SK-N-SH (cell line): ENCODE measurements around the gene SPIN3. TPM values are rescaled to one million over a fixed set of nuclear protein-coding genes. Genes with fewer than 3 reads are reported as not detected.

Source experiments
- CTCF ChIA-PET: fragments of 300-600, 350-600 bp; formaldehyde crosslinking; extraction: SDS; loops from one replicate; lab custom pipeline; 2021; lab: Yijun Ruan, JAX
- POLR2A ChIA-PET: fragments of 350-600 bp; sonication (Branson Sonifier 250); formaldehyde crosslinking; extraction: SDS; loops from one replicate; lab custom pipeline; 2020; ENCODE audit warnings: antibody characterized with exemption, inconsistent platforms; lab: Yijun Ruan, JAX
- DNase-seq: peaks from one replicate; pipeline ENCODE4 v3.0.0; 2012
- H2AFZ ChIP-seq: fragments of 200-600 bp; sonication (generic); 2 replicates; pipeline ENCODE4 v1.8.1; 2016; ENCODE audit warnings: antibody characterized with exemption, mild to moderate bottlenecking, low read depth
- H3F3A ChIP-seq: fragments of 200-600 bp; sonication (generic); replicated peaks from 2 replicates; pipeline ENCODE3; 2016; ENCODE audit warnings: antibody characterized with exemption, mild to moderate bottlenecking; ENCODE audit not compliant: insufficient read depth
- H3K27ac ChIP-seq, 2 experiments: fragments of 200-500 bp in 1 of 2; fragments of 200-600 bp in 1 of 2; sonication (Bioruptor generic) in 1 of 2; sonication (generic), shearing (Covaris generic) in 1 of 2; 2 replicates each; pipeline versions ENCODE4 v1.5.1 to v1.6.1; 2014 to 2016; ENCODE audit warnings: low read depth in 2 of 2, inconsistent platforms in 1 of 2, low read length in 1 of 2, mild to moderate bottlenecking in 1 of 2, mixed read lengths in 1 of 2
- H3K27me3 ChIP-seq: fragments of 200-600 bp; sonication (generic), shearing (Covaris generic); 2 replicates; pipeline ENCODE4 v1.6.1; 2016; ENCODE audit warnings: mixed run types; ENCODE audit not compliant: insufficient read depth
- H3K36me3 ChIP-seq, 2 experiments: fragments of 200-500 bp in 1 of 2; fragments of 200-600 bp in 1 of 2; sonication (Bioruptor generic) in 1 of 2; sonication (generic) in 1 of 2; replicated peaks in 1 of 2; 2 replicates each; pipeline versions ENCODE3 to v1.5.1; 2014 to 2016; ENCODE audit warnings: low read length in 1 of 2, mild to moderate bottlenecking in 1 of 2; ENCODE audit not compliant: insufficient read depth in 2 of 2, control insufficient read depth in 1 of 2
- H3K4me1 ChIP-seq, 2 experiments: fragments of 200-500 bp in 1 of 2; fragments of 200-600 bp in 1 of 2; sonication (Bioruptor generic) in 1 of 2; sonication (generic), shearing (Covaris generic) in 1 of 2; 2 replicates each; pipeline versions ENCODE4 v1.5.1 to v1.6.1; 2014 to 2016; ENCODE audit warnings: low read depth in 1 of 2, low read length in 1 of 2, mixed run types in 1 of 2; ENCODE audit not compliant: insufficient read depth in 2 of 2, control insufficient read depth in 1 of 2
- H3K4me2 ChIP-seq: fragments of 200-600 bp; sonication (generic), shearing (Covaris generic); 2 replicates; pipeline ENCODE4 v1.6.1; 2017; ENCODE audit warnings: mixed run types
- H3K4me3 ChIP-seq, 2 experiments: fragments of 200-500 bp in 1 of 2; fragments of 200-600 bp in 1 of 2; sonication (Bioruptor generic) in 1 of 2; sonication (generic), shearing (Covaris generic) in 1 of 2; 2 replicates each; pipeline versions ENCODE4 v1.5.1 to v1.8.1; 2014 to 2016; ENCODE audit warnings: low read depth in 2 of 2, inconsistent platforms in 1 of 2, low read length in 1 of 2, mild to moderate bottlenecking in 1 of 2, mixed read lengths in 1 of 2, moderate library complexity in 1 of 2
- H3K79me2 ChIP-seq: fragments of 200-600 bp; sonication (generic); 2 replicates; pipeline ENCODE4 v1.8.1; 2017; ENCODE audit warnings: mild to moderate bottlenecking; ENCODE audit not compliant: insufficient read depth
- H3K9ac ChIP-seq: fragments of 200-600 bp; sonication (generic); 2 replicates; pipeline ENCODE4 v1.6.1; 2017; ENCODE audit warnings: mixed run types
- H3K9me2 ChIP-seq: fragments of 200-600 bp; sonication (generic); 2 replicates; pipeline ENCODE4 v1.6.1; 2017; ENCODE audit warnings: mixed run types
- H3K9me3 ChIP-seq: fragments of 200-600 bp; sonication (generic); 2 replicates; pipeline ENCODE4 v1.6.1; 2017; ENCODE audit warnings: mixed run types, mild to moderate bottlenecking, moderate library complexity
- H4K20me1 ChIP-seq: fragments of 200-600 bp; sonication (generic); 2 replicates; pipeline ENCODE4 v1.6.1; 2017; ENCODE audit warnings: mild to moderate bottlenecking, mixed run types; ENCODE audit not compliant: insufficient read depth
- ELF1 ChIP-seq: IDR thresholded peaks from 2 replicates; pipeline ENCODE4 v1.4.0; 2012
- GABPA ChIP-seq: IDR thresholded peaks from 2 replicates; pipeline ENCODE4 v1.4.0; 2012; ENCODE audit warnings: low read depth, mild to moderate bottlenecking
- GATA2 ChIP-seq: sonication (generic); formaldehyde crosslinking; IDR thresholded peaks from 2 replicates; pipeline ENCODE4 v1.5.0; 2020; ENCODE audit warnings: mild to moderate bottlenecking, missing genetic modification reagents
- MEF2A ChIP-seq: IDR thresholded peaks from 2 replicates; pipeline ENCODE4 v1.4.0; 2012; ENCODE audit warnings: low read depth, borderline replicate concordance
- MXI1 ChIP-seq: IDR thresholded peaks from 2 replicates; pipeline ENCODE4 v1.6.1; 2012; ENCODE audit warnings: mild to moderate bottlenecking, low read depth, low read length, improper control_type of control experiment
- POLR2AphosphoS5 ChIP-seq: IDR thresholded peaks from 2 replicates; pipeline ENCODE4 v1.6.1; 2012; ENCODE audit warnings: low read depth, low read length
- RCOR1 ChIP-seq: fragments of 150-350 bp; IDR thresholded peaks from 2 replicates; pipeline ENCODE4 v1.6.1; 2017; ENCODE audit warnings: antibody characterized with exemption, low read length
- RFX5 ChIP-seq: IDR thresholded peaks from 2 replicates; pipeline ENCODE4 v1.6.1; 2012; ENCODE audit warnings: mild to moderate bottlenecking, improper control_type of control experiment, low read length
- RXRA ChIP-seq: IDR thresholded peaks from 2 replicates; pipeline ENCODE4 v1.4.0; 2012; ENCODE audit warnings: low read depth, mild to moderate bottlenecking, borderline replicate concordance
- TAF1 ChIP-seq: IDR thresholded peaks from 2 replicates; pipeline ENCODE4 v1.6.1; 2012; ENCODE audit warnings: low read depth, mild to moderate bottlenecking, low read length, moderate library complexity, borderline replicate concordance
- WGBS: methylation state at CpG from one replicate; pipeline ENCODE4 v1.1.6; 2017; ENCODE audit warnings: low lambda C conversion rate; 5-methylcytosine and 5-hydroxymethylcytosine counted together
- polyA plus RNA-seq, 3 experiments: library from polyadenylated mRNA; depleted of rRNA; stranded (reverse); fragments of >200 nt; gene quantifications; 2 replicates each; pipeline ENCODE4 v1.2.3, GENCODE V29; 2012
- TF ChIP-seq, protein P1 (sequence below): fragments of 200-600 bp; sonication (generic); IDR thresholded peaks from 2 replicates; pipeline ENCODE4 v1.6.1; 2017; ENCODE audit warnings: antibody characterized with exemption, mild to moderate bottlenecking, moderate library complexity
- TF ChIP-seq, protein P2 (sequence below): IDR thresholded peaks from 2 replicates; pipeline ENCODE4; 2012
- TF ChIP-seq, protein P3 (sequence below): IDR thresholded peaks from 2 replicates; pipeline ENCODE4 v1.4.0; 2012; ENCODE audit warnings: low read depth, borderline replicate concordance
- TF ChIP-seq, protein P4 (sequence below): IDR thresholded peaks from 2 replicates; pipeline ENCODE4 v1.6.1; 2012; ENCODE audit warnings: mild to moderate bottlenecking, low read depth, low read length, moderate library complexity
- TF ChIP-seq, protein P5 (sequence below): IDR thresholded peaks from 2 replicates; pipeline ENCODE4 v1.4.0; 2012; ENCODE audit warnings: low read depth

Gene SPIN3
- polyA plus RNA-seq, 1 of the 3 experiments (the other 2 are of a cell fraction), result 10.0 TPM

DNA sequence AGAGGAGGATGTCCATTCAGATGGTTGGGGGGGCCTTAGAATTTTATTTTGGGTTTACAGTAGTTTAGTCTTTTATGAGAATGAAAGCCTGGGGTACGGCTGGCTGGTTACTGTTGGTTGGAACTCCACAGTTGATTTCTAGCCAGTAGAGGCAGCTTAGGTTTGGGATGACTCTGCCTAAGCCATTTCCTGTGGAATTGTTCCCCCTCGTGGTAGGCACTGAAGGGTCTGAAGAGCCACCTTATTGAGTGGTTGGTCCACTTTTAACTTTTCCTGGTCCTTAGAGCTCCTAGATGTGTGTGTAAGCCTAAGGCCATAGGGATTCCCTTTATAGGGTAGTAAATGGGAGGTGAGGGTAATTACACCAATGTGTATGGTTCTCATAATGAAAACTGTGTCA, 19.7 kb downstream of the SPIN3 start:
- 52% methylated on average over 2 of the region's 2 CpGs for WGBS
- Histone ChIP-seq H3K27ac (no peak overlapping the region), H3K4me1 (no peaks in the 10 kb centered on the region), H3K27me3 (peaks cover 6% of the 10 kb centered on the region; the same call in 1 of the 2 replicates), H2AFZ (no peak overlapping the region), H4K20me1 (no peaks in the 10 kb centered on the region), H3K9me2 (no peaks in the 10 kb centered on the region), H3K36me3 (peaks cover 0 to 29% of the 10 kb centered on the region in 2 experiments), H3K9ac (no peak overlapping the region), H3K79me2 (no peaks in the 10 kb centered on the region), H3F3A (no peaks in the 10 kb centered on the region), H3K4me2 (no peak overlapping the region), H3K9me3 (no peaks in the 10 kb centered on the region), H3K4me3 (no peak overlapping the region)
- POLR2A ChIA-PET, result no interaction called here
- CTCF ChIA-PET, result no interaction called here
- no peak for DNase-seq
- TF ChIP-seq RXRA, result no peak
- TF ChIP-seq, protein P1, sequence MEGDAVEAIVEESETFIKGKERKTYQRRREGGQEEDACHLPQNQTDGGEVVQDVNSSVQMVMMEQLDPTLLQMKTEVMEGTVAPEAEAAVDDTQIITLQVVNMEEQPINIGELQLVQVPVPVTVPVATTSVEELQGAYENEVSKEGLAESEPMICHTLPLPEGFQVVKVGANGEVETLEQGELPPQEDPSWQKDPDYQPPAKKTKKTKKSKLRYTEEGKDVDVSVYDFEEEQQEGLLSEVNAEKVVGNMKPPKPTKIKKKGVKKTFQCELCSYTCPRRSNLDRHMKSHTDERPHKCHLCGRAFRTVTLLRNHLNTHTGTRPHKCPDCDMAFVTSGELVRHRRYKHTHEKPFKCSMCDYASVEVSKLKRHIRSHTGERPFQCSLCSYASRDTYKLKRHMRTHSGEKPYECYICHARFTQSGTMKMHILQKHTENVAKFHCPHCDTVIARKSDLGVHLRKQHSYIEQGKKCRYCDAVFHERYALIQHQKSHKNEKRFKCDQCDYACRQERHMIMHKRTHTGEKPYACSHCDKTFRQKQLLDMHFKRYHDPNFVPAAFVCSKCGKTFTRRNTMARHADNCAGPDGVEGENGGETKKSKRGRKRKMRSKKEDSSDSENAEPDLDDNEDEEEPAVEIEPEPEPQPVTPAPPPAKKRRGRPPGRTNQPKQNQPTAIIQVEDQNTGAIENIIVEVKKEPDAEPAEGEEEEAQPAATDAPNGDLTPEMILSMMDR, result peak; percentile 24; the same call in 1 of the 2 replicates
- no peak for TF ChIP-seq RCOR1
- TF ChIP-seq, protein P2, sequence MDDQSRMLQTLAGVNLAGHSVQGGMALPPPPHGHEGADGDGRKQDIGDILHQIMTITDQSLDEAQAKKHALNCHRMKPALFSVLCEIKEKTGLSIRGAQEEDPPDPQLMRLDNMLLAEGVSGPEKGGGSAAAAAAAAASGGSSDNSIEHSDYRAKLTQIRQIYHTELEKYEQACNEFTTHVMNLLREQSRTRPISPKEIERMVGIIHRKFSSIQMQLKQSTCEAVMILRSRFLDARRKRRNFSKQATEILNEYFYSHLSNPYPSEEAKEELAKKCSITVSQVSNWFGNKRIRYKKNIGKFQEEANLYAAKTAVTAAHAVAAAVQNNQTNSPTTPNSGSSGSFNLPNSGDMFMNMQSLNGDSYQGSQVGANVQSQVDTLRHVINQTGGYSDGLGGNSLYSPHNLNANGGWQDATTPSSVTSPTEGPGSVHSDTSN, result no peak
- no peak for TF ChIP-seq POLR2AphosphoS5
- TF ChIP-seq TAF1, result no peak

DNA sequence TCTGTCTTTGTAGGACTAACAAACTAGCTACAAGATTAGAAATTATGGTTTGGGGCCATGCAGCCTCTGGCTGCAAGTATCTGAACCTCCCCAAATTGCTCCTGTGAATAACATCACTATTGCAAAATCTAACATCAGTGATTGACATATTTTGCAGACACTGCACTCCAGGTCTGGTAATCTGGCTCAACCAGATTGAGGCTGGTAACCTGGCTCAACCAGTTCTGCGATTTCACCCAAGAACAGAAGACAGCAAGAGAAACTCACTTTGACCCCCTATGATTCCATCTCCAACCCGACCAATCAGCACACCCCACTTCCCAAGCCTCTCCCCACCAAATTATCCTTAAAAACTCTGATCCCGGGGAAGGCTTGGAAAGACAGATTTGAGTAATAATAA, 20.9 kb downstream of the SPIN3 start:
- CTCF ChIA-PET, result no interaction called here
- H3K27ac ChIP-seq, result no peak overlapping the region
- WGBS, result 41% methylated on average over 3 of the region's 3 CpGs
- H3K27me3 ChIP-seq, result peaks cover 6% of the 10 kb centered on the region; the same call in 1 of the 2 replicates
- no peak overlapping the region for H3K9ac ChIP-seq
- H3K9me2 ChIP-seq, result no peaks in the 10 kb centered on the region
- H4K20me1 ChIP-seq, result no peaks in the 10 kb centered on the region
- no peak overlapping the region for H3K4me3 ChIP-seq
- H3K4me1 ChIP-seq, result no peaks in the 10 kb centered on the region
- peaks cover 2% of the 10 kb centered on the region for H3F3A ChIP-seq
- H3K36me3 ChIP-seq, result peaks cover 0 to 21% of the 10 kb centered on the region in 2 experiments
- H3K4me2 ChIP-seq, result no peak overlapping the region
- no peak overlapping the region for H2AFZ ChIP-seq
- POLR2A ChIA-PET, result no interaction called here
- no peaks in the 10 kb centered on the region for H3K9me3 ChIP-seq
- H3K79me2 ChIP-seq, result no peaks in the 10 kb centered on the region
- DNase-seq, result no peak
- TF ChIP-seq, protein P3, sequence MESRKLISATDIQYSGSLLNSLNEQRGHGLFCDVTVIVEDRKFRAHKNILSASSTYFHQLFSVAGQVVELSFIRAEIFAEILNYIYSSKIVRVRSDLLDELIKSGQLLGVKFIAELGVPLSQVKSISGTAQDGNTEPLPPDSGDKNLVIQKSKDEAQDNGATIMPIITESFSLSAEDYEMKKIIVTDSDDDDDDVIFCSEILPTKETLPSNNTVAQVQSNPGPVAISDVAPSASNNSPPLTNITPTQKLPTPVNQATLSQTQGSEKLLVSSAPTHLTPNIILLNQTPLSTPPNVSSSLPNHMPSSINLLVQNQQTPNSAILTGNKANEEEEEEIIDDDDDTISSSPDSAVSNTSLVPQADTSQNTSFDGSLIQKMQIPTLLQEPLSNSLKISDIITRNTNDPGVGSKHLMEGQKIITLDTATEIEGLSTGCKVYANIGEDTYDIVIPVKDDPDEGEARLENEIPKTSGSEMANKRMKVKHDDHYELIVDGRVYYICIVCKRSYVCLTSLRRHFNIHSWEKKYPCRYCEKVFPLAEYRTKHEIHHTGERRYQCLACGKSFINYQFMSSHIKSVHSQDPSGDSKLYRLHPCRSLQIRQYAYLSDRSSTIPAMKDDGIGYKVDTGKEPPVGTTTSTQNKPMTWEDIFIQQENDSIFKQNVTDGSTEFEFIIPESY, result no peak
- TF ChIP-seq, protein P1, result no peak
- TF ChIP-seq GABPA (no peak), RFX5 (no peak), MEF2A (no peak), ELF1 (no peak), GATA2 (no peak), MXI1 (no peak)
- TF ChIP-seq, protein P4, sequence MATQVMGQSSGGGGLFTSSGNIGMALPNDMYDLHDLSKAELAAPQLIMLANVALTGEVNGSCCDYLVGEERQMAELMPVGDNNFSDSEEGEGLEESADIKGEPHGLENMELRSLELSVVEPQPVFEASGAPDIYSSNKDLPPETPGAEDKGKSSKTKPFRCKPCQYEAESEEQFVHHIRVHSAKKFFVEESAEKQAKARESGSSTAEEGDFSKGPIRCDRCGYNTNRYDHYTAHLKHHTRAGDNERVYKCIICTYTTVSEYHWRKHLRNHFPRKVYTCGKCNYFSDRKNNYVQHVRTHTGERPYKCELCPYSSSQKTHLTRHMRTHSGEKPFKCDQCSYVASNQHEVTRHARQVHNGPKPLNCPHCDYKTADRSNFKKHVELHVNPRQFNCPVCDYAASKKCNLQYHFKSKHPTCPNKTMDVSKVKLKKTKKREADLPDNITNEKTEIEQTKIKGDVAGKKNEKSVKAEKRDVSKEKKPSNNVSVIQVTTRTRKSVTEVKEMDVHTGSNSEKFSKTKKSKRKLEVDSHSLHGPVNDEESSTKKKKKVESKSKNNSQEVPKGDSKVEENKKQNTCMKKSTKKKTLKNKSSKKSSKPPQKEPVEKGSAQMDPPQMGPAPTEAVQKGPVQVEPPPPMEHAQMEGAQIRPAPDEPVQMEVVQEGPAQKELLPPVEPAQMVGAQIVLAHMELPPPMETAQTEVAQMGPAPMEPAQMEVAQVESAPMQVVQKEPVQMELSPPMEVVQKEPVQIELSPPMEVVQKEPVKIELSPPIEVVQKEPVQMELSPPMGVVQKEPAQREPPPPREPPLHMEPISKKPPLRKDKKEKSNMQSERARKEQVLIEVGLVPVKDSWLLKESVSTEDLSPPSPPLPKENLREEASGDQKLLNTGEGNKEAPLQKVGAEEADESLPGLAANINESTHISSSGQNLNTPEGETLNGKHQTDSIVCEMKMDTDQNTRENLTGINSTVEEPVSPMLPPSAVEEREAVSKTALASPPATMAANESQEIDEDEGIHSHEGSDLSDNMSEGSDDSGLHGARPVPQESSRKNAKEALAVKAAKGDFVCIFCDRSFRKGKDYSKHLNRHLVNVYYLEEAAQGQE, result no peak
- TF ChIP-seq, protein P2, result no peak
- TF ChIP-seq, protein P5, sequence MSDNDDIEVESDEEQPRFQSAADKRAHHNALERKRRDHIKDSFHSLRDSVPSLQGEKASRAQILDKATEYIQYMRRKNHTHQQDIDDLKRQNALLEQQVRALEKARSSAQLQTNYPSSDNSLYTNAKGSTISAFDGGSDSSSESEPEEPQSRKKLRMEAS, result no peak
